ENCODE data around the gene CNNM4. TPM values are rescaled to one million over a fixed set of nuclear protein-coding genes. Genes with fewer than 3 reads are reported as not detected.

Gene CNNM4
- total RNA-seq, 4 donors from 2014 or later: 19.0 to 53.9 (median 41.7) TPM

DNA sequence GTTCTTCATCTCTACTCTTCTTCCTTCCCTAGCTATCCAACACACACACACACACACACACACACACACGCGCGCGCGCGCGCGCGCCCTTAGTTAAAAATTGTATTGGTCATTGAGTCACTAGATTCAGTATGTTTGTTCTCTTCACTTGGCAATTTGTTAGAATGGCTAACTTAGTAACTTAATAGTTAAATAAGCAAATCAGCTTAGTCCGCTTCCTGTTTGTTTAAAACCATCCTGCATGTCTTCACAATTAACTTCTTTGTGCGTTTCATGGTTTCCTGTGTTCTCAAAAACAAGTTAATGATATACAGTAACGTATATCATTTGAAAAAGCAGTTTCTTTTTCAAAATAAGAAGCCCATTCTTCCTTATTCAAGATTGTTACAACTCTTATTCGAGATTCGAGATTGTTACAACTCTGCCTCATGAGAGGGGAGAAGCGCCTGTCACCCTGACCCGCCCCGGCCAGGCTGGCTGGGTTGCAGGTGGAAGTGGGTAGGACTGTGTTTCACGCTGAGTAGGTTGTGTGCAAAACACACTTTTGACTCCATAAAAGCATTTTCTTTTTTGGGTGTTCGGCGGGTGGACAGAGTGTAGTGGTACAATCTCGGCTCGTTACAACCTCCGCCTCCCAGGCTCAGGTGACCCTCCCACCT lies 45.9 kb downstream of the CNNM4 start:
- Histone ChIP-seq H3K27ac (peak overlapping the region; percentile 29 to 81 (median 76)), H3K4me1 (peaks cover 0 to 18% (median 4%) of the 10 kb centered on the region in 4 donors), H3K36me3 (peaks cover 0 to 48% (median 0%) of the 10 kb centered on the region in 3 donors), H3K4me3 (peak overlapping the region in 1 of 4 donors; percentile 26), H3K27me3 (no peaks in the 10 kb centered on the region), H3K9me3 (no peaks in the 10 kb centered on the region)
- peak; percentile 44 to 70 (median 65) for DNase-seq
- no peak for TF ChIP-seq CTCF (IDR thresholded peaks at IDR 0.05)
- no peak for TF ChIP-seq POLR2A (IDR thresholded peaks at IDR 0.05)

DNA sequence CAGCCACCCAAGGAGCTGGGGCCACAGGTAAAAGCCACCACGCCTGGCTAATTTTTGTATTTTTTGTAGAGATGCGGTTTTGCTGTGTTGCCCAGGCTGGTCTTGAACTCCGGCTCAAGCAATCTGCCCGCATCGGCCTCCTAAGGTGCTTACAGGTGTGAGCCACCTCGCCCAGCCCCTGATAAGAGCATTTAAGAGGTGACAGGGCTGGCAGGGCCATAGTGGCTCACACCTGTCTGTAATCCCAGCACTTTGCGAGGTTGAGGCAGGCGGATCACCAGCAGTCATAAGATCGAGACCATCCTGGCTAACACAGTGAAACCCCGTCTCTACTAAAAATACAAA lies 46.4 kb downstream of the CNNM4 start:
- no peak for TF ChIP-seq CTCF (IDR thresholded peaks at IDR 0.05)
- no peak for TF ChIP-seq POLR2A (IDR thresholded peaks at IDR 0.05)
- Histone ChIP-seq H3K27me3 (no peaks in the 10 kb centered on the region), H3K9me3 (no peaks in the 10 kb centered on the region), H3K36me3 (peaks cover 0 to 45% (median 0%) of the 10 kb centered on the region in 3 donors), H3K27ac (peak overlapping the region; percentile 29 to 81 (median 76)), H3K4me3 (peak overlapping the region in 1 of 4 donors; percentile 26), H3K4me1 (peaks cover 0 to 22% (median 4%) of the 10 kb centered on the region in 4 donors)
- no peak for DNase-seq

DNA sequence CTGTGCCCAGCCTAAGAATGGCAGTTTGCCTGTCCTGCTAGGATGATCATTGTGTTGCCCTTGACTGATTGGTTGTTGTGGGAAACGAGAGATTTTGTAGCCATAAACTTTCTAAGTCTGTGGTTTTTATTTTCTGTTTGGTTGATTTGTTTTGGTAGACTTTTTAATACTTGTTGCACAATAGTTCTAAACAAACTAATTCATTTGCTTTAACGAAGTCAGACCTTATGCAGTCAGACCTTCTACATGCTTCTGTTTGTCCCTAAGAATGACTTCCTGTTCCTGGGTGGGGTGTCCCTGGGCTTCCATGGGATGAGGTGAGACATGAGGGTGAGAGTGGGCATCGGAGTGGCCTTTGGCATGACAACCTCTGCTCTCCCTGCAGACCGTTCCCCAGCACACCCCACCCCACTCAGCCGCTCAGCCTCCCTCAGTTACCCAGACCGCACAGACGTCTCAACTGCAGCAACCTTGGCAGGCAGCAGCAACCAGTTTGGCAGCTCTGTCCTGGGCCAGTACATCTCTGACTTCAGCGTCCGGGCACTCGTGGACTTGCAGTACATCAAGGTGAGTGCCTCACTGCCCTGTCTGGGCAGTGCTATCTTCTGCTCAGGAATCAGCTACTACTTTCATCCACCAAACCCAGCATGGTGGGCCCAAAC lies 47.6 kb downstream of the CNNM4 start:
- Histone ChIP-seq H3K36me3 (peaks cover 0 to 33% (median 0%) of the 10 kb centered on the region in 3 donors), H3K4me3 (no peak overlapping the region), H3K27ac (peak overlapping the region in 2 of 4 donors; percentile 17 to 79), H3K9me3 (no peaks in the 10 kb centered on the region), H3K27me3 (no peaks in the 10 kb centered on the region), H3K4me1 (peaks cover 0 to 32% (median 3%) of the 10 kb centered on the region in 4 donors)
- TF ChIP-seq CTCF (IDR thresholded peaks at IDR 0.05) (no peak), POLR2A (IDR thresholded peaks at IDR 0.05) (no peak)
- DNase-seq: no peak

DNA sequence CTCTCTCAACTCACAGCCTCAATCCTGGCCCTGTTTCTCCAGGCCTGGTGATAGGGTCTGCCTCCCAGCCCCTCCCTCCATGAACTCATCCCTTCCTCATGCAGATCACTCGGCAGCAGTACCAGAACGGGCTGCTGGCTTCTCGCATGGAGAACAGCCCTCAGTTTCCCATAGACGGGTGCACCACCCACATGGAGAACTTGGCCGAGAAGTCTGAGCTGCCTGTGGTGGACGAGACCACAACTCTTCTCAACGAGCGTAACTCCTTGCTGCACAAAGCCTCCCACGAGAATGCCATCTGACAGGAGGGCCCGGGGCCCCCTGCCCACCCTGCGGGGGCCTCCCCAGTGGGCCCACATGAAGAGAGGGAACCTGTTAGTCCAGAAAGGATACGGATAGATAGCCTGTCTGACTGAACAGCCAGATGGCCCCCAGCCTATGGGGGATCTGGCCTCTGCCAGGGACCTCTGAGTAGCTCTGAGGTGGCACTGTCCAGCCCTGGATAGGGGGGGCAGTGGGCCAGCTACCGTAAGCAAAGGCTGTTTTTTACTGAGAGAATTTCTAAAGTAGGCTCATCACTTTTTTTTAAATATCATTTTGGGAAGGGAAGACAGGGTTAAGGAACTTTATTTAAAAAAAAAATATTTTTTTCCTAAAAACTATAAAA lies 48.6 kb downstream of the CNNM4 start:
- Histone ChIP-seq H3K4me3 (no peak overlapping the region), H3K36me3 (peaks cover 0 to 29% (median 0%) of the 10 kb centered on the region in 3 donors), H3K27ac (no peak overlapping the region), H3K27me3 (no peaks in the 10 kb centered on the region), H3K4me1 (peaks cover 0 to 41% (median 3%) of the 10 kb centered on the region in 4 donors), H3K9me3 (no peaks in the 10 kb centered on the region)
- no peak for TF ChIP-seq CTCF (IDR thresholded peaks at IDR 0.05)
- TF ChIP-seq POLR2A (IDR thresholded peaks at IDR 0.05): no peak
- no peak for DNase-seq

DNA sequence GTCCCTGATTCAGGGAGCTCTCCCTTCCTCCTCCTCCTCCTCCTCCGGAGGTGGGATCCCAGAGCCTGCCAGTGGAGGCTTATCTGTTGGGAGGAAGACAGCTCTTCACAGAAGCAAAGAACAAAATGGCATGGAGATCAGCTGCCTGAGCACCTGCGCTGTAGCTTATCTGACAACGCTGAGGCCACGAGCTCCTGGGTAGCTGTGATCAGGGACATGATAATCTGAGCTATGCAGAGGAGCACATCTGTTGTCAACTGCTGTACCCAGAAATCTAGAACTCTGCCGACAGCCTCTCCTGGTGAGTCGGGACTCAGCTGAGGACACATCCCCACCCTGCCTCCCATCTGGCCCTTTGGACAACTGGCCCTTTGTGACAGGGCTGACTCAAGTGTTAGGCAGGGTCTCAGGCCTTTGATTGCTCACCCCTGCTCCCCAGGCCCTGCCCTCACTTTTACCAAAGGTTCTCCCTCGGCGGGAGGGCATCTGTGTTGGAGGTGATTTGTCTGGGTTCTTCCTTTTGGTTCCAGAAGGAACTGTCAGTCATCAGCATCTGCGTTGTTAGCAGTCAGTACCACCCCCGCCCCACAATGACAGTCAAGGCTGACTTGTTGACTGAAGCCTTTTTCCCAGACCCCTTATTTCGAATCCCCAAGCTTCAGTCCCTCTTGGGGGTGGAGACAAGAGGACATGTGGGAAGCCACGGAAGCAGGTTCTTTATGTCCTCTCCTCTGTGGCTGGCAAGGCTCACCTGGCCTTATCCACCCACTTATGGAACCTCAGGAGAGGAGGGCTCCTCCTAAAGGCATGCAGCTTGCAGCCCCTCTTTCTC lies 49.5 kb downstream of the CNNM4 start:
- no peak for TF ChIP-seq POLR2A (IDR thresholded peaks at IDR 0.05)
- no peak for TF ChIP-seq CTCF (IDR thresholded peaks at IDR 0.05)
- H3K27me3 ChIP-seq: no peaks in the 10 kb centered on the region
- peaks cover 0 to 24% (median 0%) of the 10 kb centered on the region in 3 donors for H3K36me3 ChIP-seq
- H3K27ac ChIP-seq: no peak overlapping the region
- no peak for DNase-seq
- H3K4me3 ChIP-seq: no peak overlapping the region
- H3K9me3 ChIP-seq: no peaks in the 10 kb centered on the region
- H3K4me1 ChIP-seq: peaks cover 0 to 45% (median 4%) of the 10 kb centered on the region in 4 donors

Data from Peyer's patch (tissue), 4 donors.